GM10248 (cell line): ENCODE data around the gene POLR2B.
"Not testable (repeated sequence)": the region's sequence is repeated elsewhere in the genome, so short reads cannot be mapped to it uniquely, and the experiment has no call there.

Experiments
- CTCF ChIA-PET: fragments of 300-600 bp; sonication (Branson Sonifier 250); formaldehyde crosslinking; extraction: SDS; loops from one replicate; lab custom pipeline; 2021; ENCODE audit warnings: antibody characterized with exemption; lab: Yijun Ruan, JAX
- POLR2A ChIA-PET: fragments of 350-650 bp; sonication (Branson Sonifier 250); formaldehyde crosslinking; extraction: SDS; loops from one replicate; lab custom pipeline; 2020; ENCODE audit warnings: antibody characterized with exemption; lab: Yijun Ruan, JAX
- DNase-seq: peaks from one replicate; pipeline ENCODE4 v3.0.0; 2012; ENCODE audit errors: extremely low spot score
- TF ChIP-seq, protein P1 (sequence below): IDR thresholded peaks from 2 replicates; pipeline ENCODE4 v1.5.1; 2012; ENCODE audit warnings: mild to moderate bottlenecking, low read depth; ENCODE audit errors: extremely low read depth, missing control alignments, control extremely low read depth

Gene POLR2B

DNA sequence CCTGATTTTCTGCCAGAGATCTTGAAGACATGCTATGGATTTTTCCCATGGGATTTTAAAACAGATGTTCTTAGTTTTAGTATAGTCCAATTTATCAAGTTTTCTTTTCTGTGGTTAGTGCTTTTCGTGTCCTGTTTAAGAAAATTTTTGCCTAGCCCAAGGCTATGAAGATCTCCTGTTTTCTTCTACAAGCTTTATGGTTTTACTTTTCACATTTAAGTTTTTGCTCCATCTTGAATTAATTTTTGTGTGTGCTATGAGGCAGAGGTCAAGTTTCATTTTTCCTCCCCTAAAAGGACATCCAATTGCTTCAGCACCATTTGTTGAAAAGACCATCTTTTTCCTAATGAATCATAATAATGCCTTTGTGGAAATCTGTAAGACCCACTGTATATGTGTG lies 65.6 kb downstream of the POLR2B start:
- ChIA-PET CTCF (interaction anchor here (1.4 kb wide), 1 partner anchor 120 kb away, joined by 4 read pairs; no protein-coding TSS in a partner anchor), POLR2A (no interaction called here)
- TF ChIP-seq, protein P1, sequence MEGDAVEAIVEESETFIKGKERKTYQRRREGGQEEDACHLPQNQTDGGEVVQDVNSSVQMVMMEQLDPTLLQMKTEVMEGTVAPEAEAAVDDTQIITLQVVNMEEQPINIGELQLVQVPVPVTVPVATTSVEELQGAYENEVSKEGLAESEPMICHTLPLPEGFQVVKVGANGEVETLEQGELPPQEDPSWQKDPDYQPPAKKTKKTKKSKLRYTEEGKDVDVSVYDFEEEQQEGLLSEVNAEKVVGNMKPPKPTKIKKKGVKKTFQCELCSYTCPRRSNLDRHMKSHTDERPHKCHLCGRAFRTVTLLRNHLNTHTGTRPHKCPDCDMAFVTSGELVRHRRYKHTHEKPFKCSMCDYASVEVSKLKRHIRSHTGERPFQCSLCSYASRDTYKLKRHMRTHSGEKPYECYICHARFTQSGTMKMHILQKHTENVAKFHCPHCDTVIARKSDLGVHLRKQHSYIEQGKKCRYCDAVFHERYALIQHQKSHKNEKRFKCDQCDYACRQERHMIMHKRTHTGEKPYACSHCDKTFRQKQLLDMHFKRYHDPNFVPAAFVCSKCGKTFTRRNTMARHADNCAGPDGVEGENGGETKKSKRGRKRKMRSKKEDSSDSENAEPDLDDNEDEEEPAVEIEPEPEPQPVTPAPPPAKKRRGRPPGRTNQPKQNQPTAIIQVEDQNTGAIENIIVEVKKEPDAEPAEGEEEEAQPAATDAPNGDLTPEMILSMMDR, result no peak
- DNase-seq, result no peak

DNA sequence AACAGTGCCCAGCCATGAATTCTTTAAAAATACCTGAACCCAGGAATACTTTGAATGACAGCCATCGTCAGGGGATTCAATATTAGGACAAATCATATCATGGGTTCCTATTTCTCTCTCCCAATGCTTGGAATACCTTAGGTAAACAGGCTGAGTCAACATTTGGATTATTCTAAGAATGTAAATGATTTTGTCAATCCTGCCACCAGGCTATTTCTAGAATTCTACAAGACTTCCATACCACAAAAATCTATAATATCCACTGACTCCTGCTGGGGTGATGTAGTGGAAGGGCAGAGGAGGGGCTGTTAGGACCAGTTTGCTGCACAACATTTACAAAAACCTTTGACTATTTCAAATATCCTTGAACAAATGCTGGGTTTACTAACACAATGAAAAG lies 66.3 kb downstream of the POLR2B start:
- no peak for DNase-seq
- TF ChIP-seq, protein P1, result no peak
- ChIA-PET POLR2A (no interaction called here), CTCF (no interaction called here)

DNA sequence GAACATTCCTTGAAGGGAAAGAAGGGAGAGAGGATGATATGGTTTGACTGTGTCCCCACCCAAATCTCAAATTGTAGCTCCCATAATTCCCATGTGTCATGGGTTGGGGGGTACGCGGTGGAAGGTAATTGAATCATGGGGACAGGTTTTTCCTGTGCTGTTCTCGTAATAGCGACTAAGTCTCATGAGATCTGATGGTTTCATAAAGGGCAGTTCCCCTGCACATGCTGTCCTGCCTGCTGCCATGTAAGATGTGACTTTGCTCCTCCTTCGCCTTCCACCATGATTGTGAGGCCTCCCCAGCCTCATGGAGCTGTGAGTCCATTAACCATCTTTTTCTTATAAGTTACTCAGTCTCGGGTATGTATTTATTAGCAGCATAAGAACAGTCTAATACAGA lies 68.3 kb downstream of the POLR2B start:
- POLR2A ChIA-PET, CTCF ChIA-PET, DNase-seq: not testable (repeated sequence)

DNA sequence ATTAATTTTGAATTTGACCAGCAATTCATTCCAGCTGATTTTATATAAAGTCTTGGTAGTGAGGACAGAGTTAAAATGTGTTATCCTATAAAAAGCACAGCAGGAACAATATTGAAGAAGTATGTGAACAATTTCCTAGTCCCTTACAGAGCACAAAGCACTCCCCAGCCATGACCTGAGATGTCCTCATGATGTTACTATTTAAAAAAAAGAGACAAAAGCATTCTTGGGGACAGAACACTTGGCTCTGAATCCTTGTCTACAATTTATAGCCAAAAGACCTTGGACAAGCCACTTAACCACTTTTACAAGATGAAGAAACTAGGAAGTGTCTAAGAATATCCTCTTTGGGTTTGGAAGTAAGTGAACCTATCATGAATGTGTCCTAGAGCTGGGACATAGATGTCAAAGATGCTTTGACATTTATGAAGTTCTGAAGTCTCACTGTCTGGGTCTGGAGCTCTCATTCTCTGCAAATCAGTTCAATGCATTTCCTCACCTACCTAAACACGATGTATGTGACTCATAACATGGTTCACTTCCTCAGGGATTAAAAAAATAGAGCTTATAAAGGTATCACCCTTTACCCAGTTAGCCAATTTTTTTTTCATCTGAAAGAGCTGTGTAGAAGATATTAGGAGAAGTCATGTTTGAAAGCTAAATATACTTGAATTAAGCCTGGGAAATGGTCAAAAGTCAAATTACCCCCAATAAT lies 70.1 kb downstream of the POLR2B start:
- no peak for DNase-seq
- TF ChIP-seq, protein P1, result no peak
- ChIA-PET CTCF (interaction anchor here (1.6 kb wide), 1 partner anchor 11 kb away, joined by 8 read pairs; no protein-coding TSS in a partner anchor), POLR2A (no interaction called here)

DNA sequence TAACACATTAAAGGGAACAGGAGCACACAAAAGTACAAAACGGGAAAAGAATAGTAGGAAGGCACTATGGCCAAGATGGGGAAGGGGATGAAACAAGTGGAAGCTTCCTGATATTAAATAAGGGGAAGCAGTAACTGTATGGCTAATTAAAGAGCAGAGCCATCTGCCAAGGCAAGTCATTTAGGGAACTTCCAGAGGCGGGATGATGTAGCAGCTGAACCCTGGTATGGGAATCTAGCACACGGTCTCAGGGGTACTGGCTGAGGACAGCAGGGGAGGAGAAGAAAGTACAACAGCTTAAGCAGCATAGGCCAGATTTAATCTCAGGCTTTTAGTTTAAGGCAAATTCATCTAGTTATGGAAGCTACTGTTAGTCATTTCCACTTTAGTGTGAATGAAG lies 72.4 kb downstream of the POLR2B start:
- ChIA-PET CTCF (no interaction called here), POLR2A (no interaction called here)
- DNase-seq, result no peak
- TF ChIP-seq, protein P1, result no peak

DNA sequence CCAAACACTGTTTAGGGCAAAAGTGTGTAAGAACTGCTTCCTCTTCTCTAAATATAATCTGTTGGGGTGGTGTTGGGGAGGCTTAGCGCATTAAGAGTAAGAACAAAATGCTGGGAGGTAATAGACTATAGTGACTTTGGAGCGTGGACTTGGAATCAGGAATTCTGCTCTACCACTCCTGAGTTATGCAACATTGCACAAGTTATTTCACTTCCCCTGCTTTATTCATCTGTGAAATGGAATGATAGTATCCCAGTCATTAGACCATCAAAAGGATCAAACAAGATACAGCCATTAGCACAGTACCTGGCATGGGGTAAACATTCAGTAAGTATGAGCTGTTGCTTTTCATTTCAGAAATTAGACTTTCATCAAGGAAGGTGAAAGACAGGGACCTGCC lies 72.8 kb downstream of the POLR2B start:
- ChIA-PET POLR2A (no interaction called here), CTCF (no interaction called here)
- DNase-seq, result no peak
- TF ChIP-seq, protein P1, result no peak

DNA sequence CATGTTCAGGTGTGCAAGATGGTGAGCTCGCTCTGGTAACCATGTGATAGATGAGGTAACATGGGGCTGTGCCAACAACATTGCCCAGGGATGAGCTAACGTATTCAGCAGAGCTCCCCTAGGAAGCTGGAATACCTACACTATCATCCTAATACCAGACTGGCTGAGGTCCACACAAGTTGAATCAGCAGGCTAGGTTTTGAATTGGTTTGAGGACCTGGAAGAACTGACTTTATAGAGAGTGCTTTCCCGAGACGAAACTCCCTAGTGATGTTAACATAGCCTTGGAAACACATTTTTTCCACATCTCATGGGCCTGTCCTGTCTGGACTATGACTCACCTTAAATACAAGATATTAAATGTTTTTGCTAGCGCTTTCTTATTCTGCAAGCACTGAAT lies 74.8 kb downstream of the POLR2B start:
- CTCF ChIA-PET, result no interaction called here
- POLR2A ChIA-PET, result no interaction called here
- no peak for DNase-seq

More for the DNA sequence above, 74.8 kb downstream of the POLR2B start:
- TF ChIP-seq, protein P1, result no peak
